ENCODE measurements around the gene ERC1. TPM values are rescaled to one million over a fixed set of nuclear protein-coding genes. Genes with fewer than 3 reads are reported as not detected.
A peak's percentile ranks its signal among the peaks of the same experiment; 100 is the strongest.

Gene ERC1
- total and polyA plus RNA-seq, 8 donors: 34.9 to 64.9 (median 40.8) TPM

DNA sequence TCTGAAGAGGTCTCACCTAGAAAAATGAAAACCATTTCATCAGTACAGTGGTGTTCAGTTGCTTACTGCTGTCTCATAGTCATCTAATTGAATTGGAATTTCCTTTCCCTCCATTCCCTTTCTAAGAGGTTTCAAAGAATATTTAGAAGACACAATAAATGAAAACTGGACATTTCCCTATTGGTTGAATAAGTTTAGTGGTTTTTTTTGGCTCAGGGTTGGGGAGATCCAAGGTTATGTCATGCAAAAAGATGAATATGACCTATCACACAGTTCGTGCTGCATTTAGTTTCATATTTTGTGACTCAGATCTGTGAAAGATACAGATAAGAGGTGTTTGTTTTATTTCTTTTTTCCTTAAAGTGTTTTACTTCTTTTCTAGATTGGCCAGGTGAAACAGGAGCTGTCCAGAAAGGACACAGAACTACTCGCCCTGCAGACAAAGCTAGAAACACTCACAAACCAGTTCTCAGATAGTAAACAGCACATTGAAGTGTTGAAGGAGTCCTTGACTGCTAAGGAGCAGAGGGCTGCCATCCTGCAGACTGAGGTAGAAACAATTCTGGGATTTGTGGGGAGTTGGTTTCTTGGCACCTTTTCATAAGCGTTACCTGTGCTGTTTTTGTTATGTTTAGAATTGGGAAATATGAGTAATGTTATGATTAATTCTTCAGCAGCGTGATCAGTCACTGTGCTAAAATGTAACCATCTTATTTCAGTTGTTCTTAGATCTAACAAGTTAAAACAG is 124.6 kb downstream of the ERC1 start:
- intact Hi-C loops (cut with DNase I): loop anchor here in 1 of 2 donors (5.0 kb wide), 1 partner anchor 467 kb away; no protein-coding TSS in a partner anchor
- Histone ChIP-seq H3K36me3 (peaks cover 0 to 4% of the 10 kb centered on the region in 2 donors), H3K9me3 (no peaks in the 10 kb centered on the region), H3K27ac (peak overlapping the region in 1 of 2 donors; percentile 45), H3K4me3 (no peak overlapping the region), H3K27me3 (no peaks in the 10 kb centered on the region), H3K4me1 (no peaks in the 10 kb centered on the region)
- ATAC-seq (peak; percentile 91), DNase-seq (peak in 1 of 4 donors; percentile 39)
- TF ChIP-seq, protein P1, sequence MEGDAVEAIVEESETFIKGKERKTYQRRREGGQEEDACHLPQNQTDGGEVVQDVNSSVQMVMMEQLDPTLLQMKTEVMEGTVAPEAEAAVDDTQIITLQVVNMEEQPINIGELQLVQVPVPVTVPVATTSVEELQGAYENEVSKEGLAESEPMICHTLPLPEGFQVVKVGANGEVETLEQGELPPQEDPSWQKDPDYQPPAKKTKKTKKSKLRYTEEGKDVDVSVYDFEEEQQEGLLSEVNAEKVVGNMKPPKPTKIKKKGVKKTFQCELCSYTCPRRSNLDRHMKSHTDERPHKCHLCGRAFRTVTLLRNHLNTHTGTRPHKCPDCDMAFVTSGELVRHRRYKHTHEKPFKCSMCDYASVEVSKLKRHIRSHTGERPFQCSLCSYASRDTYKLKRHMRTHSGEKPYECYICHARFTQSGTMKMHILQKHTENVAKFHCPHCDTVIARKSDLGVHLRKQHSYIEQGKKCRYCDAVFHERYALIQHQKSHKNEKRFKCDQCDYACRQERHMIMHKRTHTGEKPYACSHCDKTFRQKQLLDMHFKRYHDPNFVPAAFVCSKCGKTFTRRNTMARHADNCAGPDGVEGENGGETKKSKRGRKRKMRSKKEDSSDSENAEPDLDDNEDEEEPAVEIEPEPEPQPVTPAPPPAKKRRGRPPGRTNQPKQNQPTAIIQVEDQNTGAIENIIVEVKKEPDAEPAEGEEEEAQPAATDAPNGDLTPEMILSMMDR (IDR thresholded peaks at IDR 0.05): no peak

DNA sequence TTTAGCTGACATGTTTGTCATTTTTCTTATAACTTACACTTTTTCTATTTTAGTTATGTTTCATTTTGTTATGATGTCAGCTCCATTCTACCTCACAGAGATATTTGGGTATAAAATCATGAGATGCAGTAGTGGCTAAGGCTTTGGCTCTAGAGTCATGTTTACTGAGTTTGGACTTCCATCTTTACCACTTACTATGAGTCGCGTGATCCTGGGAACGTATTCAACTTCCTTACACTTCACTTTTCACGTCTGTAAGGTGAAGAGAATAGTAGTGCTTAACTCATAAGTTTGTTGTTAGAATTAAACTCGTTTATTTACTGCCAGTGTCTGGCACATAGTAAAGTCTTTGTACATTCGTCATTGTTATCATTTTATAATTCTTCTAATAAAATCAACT is 126.3 kb downstream of the ERC1 start:
- TF ChIP-seq, protein P1 (IDR thresholded peaks at IDR 0.05): no peak
- Histone ChIP-seq H3K27me3 (no peaks in the 10 kb centered on the region), H3K4me3 (no peak overlapping the region), H3K9me3 (no peaks in the 10 kb centered on the region), H3K27ac (no peak overlapping the region), H3K4me1 (no peaks in the 10 kb centered on the region), H3K36me3 (no peaks in the 10 kb centered on the region)
- no peak for DNase-seq
- intact Hi-C loops (cut with DNase I): loop anchor here in 1 of 2 donors (5.0 kb wide), 1 partner anchor 465 kb away; no protein-coding TSS in a partner anchor
- no peak for ATAC-seq

DNA sequence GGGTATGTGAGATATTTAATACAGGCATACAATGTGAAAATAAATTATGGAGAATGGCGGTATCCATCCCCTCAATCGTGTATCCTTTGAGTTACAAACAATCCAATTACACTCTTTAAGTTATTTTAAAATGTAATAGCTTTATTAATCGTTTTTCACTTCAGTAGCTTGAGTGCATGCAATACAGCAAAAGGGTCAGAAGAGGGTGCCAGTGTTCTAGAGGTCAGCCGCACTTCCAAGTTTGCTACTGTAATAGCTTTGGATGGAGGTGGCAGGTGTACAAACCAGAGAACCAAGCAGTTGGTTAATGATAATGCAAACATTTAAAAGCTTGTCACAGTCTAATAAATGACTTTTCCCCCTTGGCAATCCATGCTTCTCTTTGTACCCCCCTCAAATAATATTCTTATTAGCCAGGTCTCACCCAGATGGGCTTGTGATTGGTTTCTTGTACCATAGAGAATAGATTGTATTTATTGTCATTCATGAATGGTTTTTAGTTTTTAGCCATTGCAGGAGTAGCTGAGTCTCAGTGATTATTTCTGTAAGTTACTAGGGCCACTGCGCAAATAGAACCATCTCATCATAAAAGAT is 127.0 kb downstream of the ERC1 start:
- Histone ChIP-seq H3K27me3 (no peaks in the 10 kb centered on the region), H3K4me3 (no peak overlapping the region), H3K27ac (no peak overlapping the region), H3K9me3 (no peaks in the 10 kb centered on the region), H3K4me1 (no peaks in the 10 kb centered on the region), H3K36me3 (no peaks in the 10 kb centered on the region)
- DNase-seq: peak in 3 of 4 donors; percentile 50 to 81 (median 67)
- ATAC-seq: peak; percentile 91
- TF ChIP-seq, protein P1 (IDR thresholded peaks at IDR 0.05): peak; percentile 83 to 85
- intact Hi-C loops (cut with DNase I): loop anchor here in 1 of 2 donors (5.0 kb wide), 1 partner anchor 464 kb away; no protein-coding TSS in a partner anchor

DNA sequence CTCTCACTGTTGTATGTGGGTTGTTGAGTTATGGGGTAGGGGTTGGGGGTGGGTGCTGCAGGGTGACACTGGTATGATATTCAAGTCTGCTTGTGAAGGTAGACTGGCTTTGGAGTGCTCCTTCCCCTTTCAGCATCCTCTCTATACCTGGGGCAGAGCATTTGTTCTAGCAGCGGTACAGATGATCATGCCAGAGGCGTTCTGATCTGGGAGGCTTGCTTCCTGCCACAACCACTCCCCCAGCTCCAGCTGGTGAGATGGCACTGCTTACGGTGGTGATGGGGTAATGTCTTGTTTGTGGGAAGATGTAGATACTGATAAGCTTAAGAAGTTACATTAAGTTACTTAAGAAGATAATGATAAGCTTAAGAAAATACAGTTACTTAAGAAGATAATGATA is 131.8 kb downstream of the ERC1 start:
- no peaks in the 10 kb centered on the region for H3K27me3 ChIP-seq
- ATAC-seq (no peak), DNase-seq (no peak)
- TF ChIP-seq, protein P1 (IDR thresholded peaks at IDR 0.05): no peak
- H3K4me1 ChIP-seq: no peaks in the 10 kb centered on the region
- intact Hi-C loops (cut with DNase I): no loop called here
- no peaks in the 10 kb centered on the region for H3K9me3 ChIP-seq
- no peak overlapping the region for H3K4me3 ChIP-seq
- no peak overlapping the region for H3K27ac ChIP-seq
- no peaks in the 10 kb centered on the region for H3K36me3 ChIP-seq

DNA sequence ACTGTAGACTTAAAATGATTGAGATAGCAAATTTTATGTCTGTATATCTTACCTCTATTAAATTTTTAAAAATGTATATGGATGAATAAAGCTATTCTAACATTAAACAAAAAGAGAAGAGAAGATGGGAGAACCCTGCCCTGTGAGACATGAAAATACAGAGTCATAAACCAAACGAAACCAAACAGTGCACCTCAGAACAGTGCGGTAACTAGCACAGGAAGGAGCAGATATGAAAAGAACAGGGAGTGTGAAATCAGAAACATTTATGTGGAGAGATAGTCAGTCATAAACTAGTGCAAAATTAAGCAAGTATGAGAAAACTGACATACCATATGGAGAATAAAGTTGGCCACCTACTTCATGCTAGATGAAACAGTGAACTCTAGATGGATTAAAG is 135.1 kb downstream of the ERC1 start:
- TF ChIP-seq, protein P1 (IDR thresholded peaks at IDR 0.05): no peak

More for the DNA sequence above, 135.1 kb downstream of the ERC1 start:
- intact Hi-C loops (cut with DNase I): no loop called here
- Histone ChIP-seq H3K36me3 (no peaks in the 10 kb centered on the region), H3K4me1 (peaks cover 0 to 9% of the 10 kb centered on the region in 2 donors), H3K9me3 (no peaks in the 10 kb centered on the region), H3K27me3 (no peaks in the 10 kb centered on the region), H3K4me3 (no peak overlapping the region), H3K27ac (no peak overlapping the region)
- no peak for DNase-seq
- ATAC-seq: no peak
